DND-41 (cell line): ENCODE results near the gene MAPRE2.
"Not testable (repeated sequence)": the region's sequence is repeated elsewhere in the genome, so short reads cannot be mapped to it uniquely, and the experiment has no call there.

Source experiments
- ATAC-seq: fragments of 200-7000 bp; cut with Tn5 transposase; 3 replicates; pipeline ENCODE4 v1.9.1; 2021; ENCODE audit warnings: low read depth; ENCODE audit not compliant: insufficient read depth
- DNase-seq: peaks from one replicate; pipeline ENCODE4 v3.0.0-alpha.2; 2020
- H2AFZ ChIP-seq: 2 replicates; pipeline ENCODE4 v1.6.0; 2012; ENCODE audit warnings: low read depth, low read length
- H3K27ac ChIP-seq: 2 replicates; pipeline ENCODE4 v1.5.1; 2012; ENCODE audit warnings: low read length, inconsistent platforms
- H3K27me3 ChIP-seq: fragments of 200-600 bp; sonication (generic); 2 replicates; pipeline ENCODE4 v1.6.0; 2012; ENCODE audit warnings: low read length, mild to moderate bottlenecking, inconsistent platforms; ENCODE audit not compliant: insufficient read depth, poor library complexity
- H3K36me3 ChIP-seq: 2 replicates; pipeline ENCODE4 v1.5.1; 2012; ENCODE audit warnings: low read length, inconsistent platforms; ENCODE audit not compliant: insufficient read depth
- H3K4me1 ChIP-seq: 2 replicates; pipeline ENCODE4 v1.5.1; 2012; ENCODE audit warnings: mild to moderate bottlenecking, low read length; ENCODE audit not compliant: insufficient read depth
- H3K4me2 ChIP-seq: 2 replicates; pipeline ENCODE4 v1.6.0; 2012; ENCODE audit warnings: mild to moderate bottlenecking, moderate library complexity, low read length, inconsistent platforms; ENCODE audit not compliant: insufficient read depth
- H3K4me3 ChIP-seq, 2 experiments: fragments of 200-600 bp in 1 of 2; shearing (Covaris generic) in 1 of 2; 2 replicates each; pipeline ENCODE4 v1.5.1; 2012 to 2016; ENCODE audit warnings: inconsistent platforms in 2 of 2, low read length in 2 of 2, mild to moderate bottlenecking in 2 of 2, low read depth in 1 of 2, moderate library complexity in 1 of 2
- H3K79me2 ChIP-seq: 2 replicates; pipeline ENCODE4 v1.6.0; 2012; ENCODE audit warnings: low read length, inconsistent platforms; ENCODE audit not compliant: insufficient read depth
- H3K9ac ChIP-seq: 2 replicates; pipeline ENCODE4 v1.6.0; 2012; ENCODE audit warnings: low read depth, mild to moderate bottlenecking, inconsistent platforms, low read length, moderate library complexity
- H3K9me3 ChIP-seq: 2 replicates; pipeline ENCODE4 v1.5.1; 2012; ENCODE audit warnings: low read length, moderate library complexity, mild to moderate bottlenecking, inconsistent platforms; ENCODE audit not compliant: insufficient read depth, severe bottlenecking
- H4K20me1 ChIP-seq: 2 replicates; pipeline ENCODE4 v1.6.0; 2012; ENCODE audit warnings: low read length; ENCODE audit not compliant: insufficient read depth
- EZH2 ChIP-seq: IDR thresholded peaks from 3 replicates; pipeline ENCODE4 v1.6.1; 2012; ENCODE audit warnings: borderline replicate concordance, low read depth, mild to moderate bottlenecking, moderate library complexity, low read length, inconsistent platforms; ENCODE audit not compliant: severe bottlenecking
- TF ChIP-seq, protein P1 (sequence below): IDR thresholded peaks from 2 replicates; pipeline ENCODE4 v1.5.1; 2012; ENCODE audit warnings: borderline replicate concordance, low read length, moderate library complexity, mild to moderate bottlenecking; ENCODE audit not compliant: poor library complexity, severe bottlenecking; ENCODE audit errors: extremely low read depth

The MAPRE2 gene

DNA sequence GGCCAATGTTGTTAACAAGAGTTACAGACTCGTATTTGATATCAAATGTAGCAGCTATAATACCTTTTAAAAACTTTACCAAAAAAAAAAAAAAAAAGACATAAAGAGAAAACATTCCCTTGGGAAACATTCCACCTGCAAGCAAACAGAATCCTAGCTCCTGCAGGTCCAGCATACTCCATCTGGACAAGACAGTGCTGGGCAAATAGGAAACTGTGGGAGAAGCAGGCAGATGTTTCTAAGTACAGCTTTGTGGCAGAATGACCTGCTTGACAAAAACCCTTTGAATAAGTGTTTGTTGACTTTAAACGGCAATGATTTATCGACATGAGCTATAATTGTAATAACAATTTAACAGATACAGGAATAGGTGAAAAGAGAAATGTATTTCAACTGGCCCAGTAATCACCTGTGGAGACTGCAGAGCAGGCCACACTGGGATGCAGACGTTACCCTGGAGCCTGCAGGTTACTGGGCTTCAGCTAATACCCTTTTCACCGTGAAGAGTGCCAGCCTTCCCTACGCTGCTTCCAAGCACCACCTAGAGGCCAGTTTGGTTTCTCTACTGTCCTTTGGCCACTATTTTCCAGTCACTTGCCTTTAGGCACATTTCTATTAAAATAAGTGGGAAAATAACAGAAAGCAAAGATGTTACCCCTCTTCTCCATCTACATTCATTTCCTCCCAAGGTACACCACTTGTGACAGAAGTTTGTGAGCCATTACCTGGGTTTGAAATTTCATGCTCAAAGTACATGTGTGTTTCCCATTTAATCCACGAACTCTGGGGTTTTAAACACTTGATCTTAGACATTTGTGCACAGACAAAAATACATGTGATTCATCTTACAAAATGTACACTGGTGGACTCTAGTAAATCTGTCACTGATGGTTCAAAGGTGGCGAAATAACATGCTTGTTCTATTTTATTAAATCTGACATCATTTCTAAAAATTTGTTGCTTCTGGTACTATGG is 102.7 kb downstream of the MAPRE2 start:
- Histone ChIP-seq H3K9ac (no peak overlapping the region), H3K36me3 (peaks cover 27% of the 10 kb centered on the region), H3K4me1 (no peaks in the 10 kb centered on the region), H4K20me1 (no peaks in the 10 kb centered on the region), H3K4me2 (no peak overlapping the region), H3K79me2 (no peaks in the 10 kb centered on the region), H3K27me3 (no peaks in the 10 kb centered on the region), H2AFZ (no peak overlapping the region), H3K4me3 (no peak overlapping the region), H3K27ac (no peak overlapping the region), H3K9me3 (no peaks in the 10 kb centered on the region)
- TF ChIP-seq, protein P1, sequence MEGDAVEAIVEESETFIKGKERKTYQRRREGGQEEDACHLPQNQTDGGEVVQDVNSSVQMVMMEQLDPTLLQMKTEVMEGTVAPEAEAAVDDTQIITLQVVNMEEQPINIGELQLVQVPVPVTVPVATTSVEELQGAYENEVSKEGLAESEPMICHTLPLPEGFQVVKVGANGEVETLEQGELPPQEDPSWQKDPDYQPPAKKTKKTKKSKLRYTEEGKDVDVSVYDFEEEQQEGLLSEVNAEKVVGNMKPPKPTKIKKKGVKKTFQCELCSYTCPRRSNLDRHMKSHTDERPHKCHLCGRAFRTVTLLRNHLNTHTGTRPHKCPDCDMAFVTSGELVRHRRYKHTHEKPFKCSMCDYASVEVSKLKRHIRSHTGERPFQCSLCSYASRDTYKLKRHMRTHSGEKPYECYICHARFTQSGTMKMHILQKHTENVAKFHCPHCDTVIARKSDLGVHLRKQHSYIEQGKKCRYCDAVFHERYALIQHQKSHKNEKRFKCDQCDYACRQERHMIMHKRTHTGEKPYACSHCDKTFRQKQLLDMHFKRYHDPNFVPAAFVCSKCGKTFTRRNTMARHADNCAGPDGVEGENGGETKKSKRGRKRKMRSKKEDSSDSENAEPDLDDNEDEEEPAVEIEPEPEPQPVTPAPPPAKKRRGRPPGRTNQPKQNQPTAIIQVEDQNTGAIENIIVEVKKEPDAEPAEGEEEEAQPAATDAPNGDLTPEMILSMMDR = peak; percentile 70
- no peak for TF ChIP-seq EZH2
- DNase-seq (peak; percentile 42), ATAC-seq (peak; percentile 83)

DNA sequence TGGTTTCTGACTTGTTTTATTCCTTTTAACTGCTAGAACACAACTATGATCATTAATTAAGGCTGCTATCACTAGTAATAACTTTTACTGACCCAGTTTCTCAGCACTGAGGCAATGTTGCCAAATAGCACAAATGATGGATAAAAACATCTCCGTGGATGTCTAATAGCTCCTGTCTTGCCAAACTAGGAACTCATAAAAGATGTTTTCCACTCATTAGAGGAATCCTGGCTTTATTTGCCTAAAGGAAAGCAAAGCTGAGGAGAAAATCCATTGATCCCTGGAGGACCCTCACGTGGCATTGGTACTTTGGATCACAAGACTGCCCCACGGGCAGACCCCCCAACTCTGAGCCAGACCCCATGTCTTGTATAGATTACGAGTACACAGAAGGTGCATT is 103.5 kb downstream of the MAPRE2 start:
- no peak overlapping the region for H3K9ac ChIP-seq
- H3K79me2 ChIP-seq = no peaks in the 10 kb centered on the region
- H3K4me3 ChIP-seq = no peak overlapping the region
- peaks cover 20% of the 10 kb centered on the region for H3K36me3 ChIP-seq
- DNase-seq (no peak), ATAC-seq (no peak)
- no peaks in the 10 kb centered on the region for H3K27me3 ChIP-seq
- H2AFZ ChIP-seq = no peak overlapping the region
- no peak for TF ChIP-seq EZH2
- TF ChIP-seq, protein P1 = no peak
- no peaks in the 10 kb centered on the region for H3K9me3 ChIP-seq
- no peak overlapping the region for H3K27ac ChIP-seq
- H4K20me1 ChIP-seq = no peaks in the 10 kb centered on the region
- H3K4me1 ChIP-seq = no peaks in the 10 kb centered on the region
- H3K4me2 ChIP-seq = no peak overlapping the region

DNA sequence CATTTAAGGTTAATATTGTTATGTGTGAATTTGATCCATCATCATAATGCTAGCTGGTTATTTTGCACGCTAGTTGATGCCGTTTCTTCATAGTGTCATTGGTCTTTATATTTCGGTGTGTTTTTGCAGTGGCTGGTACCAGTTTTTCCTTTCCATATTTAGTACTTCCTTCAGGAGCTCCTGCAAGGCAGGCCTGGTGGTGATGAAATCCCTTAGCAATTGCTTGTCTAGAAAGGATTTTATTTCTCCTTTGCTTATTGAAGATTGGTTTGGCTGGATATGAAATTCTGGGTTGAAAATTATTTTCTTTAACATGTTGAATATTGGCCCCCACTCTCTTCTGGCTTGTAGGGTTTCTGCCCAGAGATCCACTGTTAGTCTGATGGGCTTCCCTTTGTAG is 109.0 kb downstream of the MAPRE2 start:
- DNase-seq, H3K9me3 ChIP-seq, H2AFZ ChIP-seq, H3K27ac ChIP-seq, H3K9ac ChIP-seq, H3K27me3 ChIP-seq, H3K4me2 ChIP-seq, H3K4me3 ChIP-seq, H3K36me3 ChIP-seq, ATAC-seq, H4K20me1 ChIP-seq, H3K79me2 ChIP-seq: not testable (repeated sequence)
- peaks cover 15% of the 10 kb centered on the region for H3K4me1 ChIP-seq

DNA sequence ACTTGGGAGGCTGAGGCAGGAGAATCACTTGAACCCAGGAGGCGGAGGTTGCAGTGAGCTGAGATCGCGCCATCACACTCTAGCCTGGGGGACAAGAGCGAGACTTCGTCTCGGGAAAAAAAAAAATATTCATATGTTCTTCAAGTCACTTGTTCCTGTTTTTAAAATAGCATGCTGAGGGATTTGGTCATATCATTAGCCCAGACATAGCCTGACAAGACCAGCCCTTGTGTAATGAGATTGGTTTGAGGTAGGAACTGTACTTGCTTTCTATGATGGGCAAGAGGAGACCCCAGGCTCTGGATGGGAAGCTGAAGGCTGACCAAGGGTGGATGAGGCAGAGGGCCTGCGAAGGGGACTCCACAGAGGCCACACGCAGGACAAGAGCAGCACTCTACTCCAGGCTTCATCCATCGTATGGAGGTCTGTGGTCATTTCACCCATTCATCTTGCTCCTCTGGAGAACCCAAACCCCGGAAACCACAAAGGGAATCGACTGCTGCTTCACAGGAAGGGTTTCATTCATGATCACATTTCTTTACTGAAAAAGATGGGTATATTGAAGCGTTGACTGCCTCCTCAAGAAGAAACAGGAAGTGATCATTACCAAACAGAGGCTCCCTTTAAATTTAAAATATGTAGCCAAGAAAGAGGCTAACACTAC is 112.5 kb downstream of the MAPRE2 start:
- ATAC-seq = peak; percentile 78

More for the DNA sequence above, 112.5 kb downstream of the MAPRE2 start:
- TF ChIP-seq, protein P1 = no peak
- TF ChIP-seq EZH2 = no peak
- Histone ChIP-seq H3K4me2 (no peak overlapping the region), H3K9ac (no peak overlapping the region), H3K79me2 (no peaks in the 10 kb centered on the region), H2AFZ (0 out of 2 replicates have a peak overlapping the region, but pooled peaks have one; percentile 43), H4K20me1 (no peaks in the 10 kb centered on the region), H3K9me3 (no peaks in the 10 kb centered on the region), H3K4me1 (peaks cover 17% of the 10 kb centered on the region), H3K27me3 (no peaks in the 10 kb centered on the region), H3K4me3 (no peak overlapping the region), H3K27ac (peak overlapping the region; percentile 54), H3K36me3 (no peaks in the 10 kb centered on the region)
- peak; percentile 45 for DNase-seq
